Trophoblast cell (in vitro differentiated cells and primary cell): ENCODE results near the gene EXOSC3.
A peak's percentile ranks its signal among the peaks of the same experiment; 100 is the strongest.

Experiments
- DNase-seq, 2 donors: peaks; one replicate each; pipeline ENCODE4 v3.0.0-alpha.2; 2016
- H2AFZ ChIP-seq: 2 replicates; pipeline ENCODE4 v1.6.1; 2013; ENCODE audit warnings: low read length, moderate library complexity, mild to moderate bottlenecking; ENCODE audit not compliant: insufficient read depth, poor library complexity
- H2AK5ac ChIP-seq: 2 replicates; pipeline ENCODE4 v1.6.1; 2013; ENCODE audit warnings: mild to moderate bottlenecking, low read length
- H2BK120ac ChIP-seq: 2 replicates; pipeline ENCODE4 v1.6.1; 2013; ENCODE audit warnings: low read length, mild to moderate bottlenecking, moderate library complexity; ENCODE audit not compliant: insufficient read depth, poor library complexity
- H2BK12ac ChIP-seq: 2 replicates; pipeline ENCODE4 v1.6.1; 2013; ENCODE audit warnings: mild to moderate bottlenecking, low read length, moderate library complexity
- H2BK5ac ChIP-seq: 2 replicates; pipeline ENCODE4 v1.6.1; 2013; ENCODE audit warnings: low read length, low read depth, moderate library complexity, mild to moderate bottlenecking; ENCODE audit not compliant: poor library complexity
- H3K14ac ChIP-seq: 2 replicates; pipeline ENCODE4 v1.6.1; 2013; ENCODE audit warnings: mild to moderate bottlenecking, low read length
- H3K18ac ChIP-seq: 2 replicates; pipeline ENCODE4 v1.6.1; 2013; ENCODE audit warnings: mild to moderate bottlenecking, low read length
- H3K23ac ChIP-seq: 2 replicates; pipeline ENCODE4 v1.6.1; 2013; ENCODE audit warnings: low read length
- H3K27ac ChIP-seq: 2 replicates; pipeline ENCODE4 v1.5.1; 2013; ENCODE audit warnings: low read depth, mild to moderate bottlenecking, inconsistent platforms, low read length, moderate library complexity
- H3K27me3 ChIP-seq: 2 replicates; pipeline ENCODE4 v1.6.1; 2013; ENCODE audit warnings: inconsistent platforms, mild to moderate bottlenecking, low read length, moderate library complexity; ENCODE audit not compliant: insufficient read depth
- H3K36me3 ChIP-seq, 2 experiments: 1 replicate in 1 of 2; 2 replicates in 1 of 2; pipeline ENCODE4 v1.6.1; 2013; ENCODE audit warnings: low read length in 2 of 2, mild to moderate bottlenecking in 2 of 2, moderate library complexity in 1 of 2; ENCODE audit not compliant: insufficient read depth in 2 of 2, control insufficient read depth in 1 of 2
- H3K4ac ChIP-seq: 2 replicates; pipeline ENCODE4 v1.6.1; 2013; ENCODE audit warnings: low read depth, mild to moderate bottlenecking, low read length, moderate library complexity
- H3K4me1 ChIP-seq, 2 experiments: 1 replicate in 1 of 2; 2 replicates in 1 of 2; pipeline ENCODE4 v1.6.1; 2013; ENCODE audit warnings: low read length in 2 of 2, mild to moderate bottlenecking in 2 of 2, moderate library complexity in 1 of 2; ENCODE audit not compliant: insufficient read depth in 2 of 2, control insufficient read depth in 1 of 2
- H3K4me2 ChIP-seq: 2 replicates; pipeline ENCODE4 v1.6.1; 2013; ENCODE audit warnings: inconsistent platforms, mild to moderate bottlenecking, low read length, moderate library complexity
- H3K4me3 ChIP-seq: 2 replicates; pipeline ENCODE4 v1.5.1; 2013; ENCODE audit warnings: mild to moderate bottlenecking, low read depth, low read length, inconsistent platforms
- H3K79me1 ChIP-seq: one replicate; pipeline ENCODE4 v1.6.1; 2013; ENCODE audit warnings: low read length
- H3K79me2 ChIP-seq: 2 replicates; pipeline ENCODE4 v1.6.1; 2013; ENCODE audit warnings: low read length, mild to moderate bottlenecking; ENCODE audit not compliant: control insufficient read depth, insufficient read depth, poor library complexity
- H3K9ac ChIP-seq: 2 replicates; pipeline ENCODE4 v1.6.1; 2013; ENCODE audit warnings: mild to moderate bottlenecking, low read length
- H3K9me3 ChIP-seq: 2 replicates; pipeline ENCODE4 v1.6.1; 2013; ENCODE audit warnings: low read depth, mild to moderate bottlenecking, control low read depth, inconsistent platforms, low read length; ENCODE audit not compliant: insufficient read depth
- H4K12ac ChIP-seq: 2 replicates; pipeline ENCODE4 v1.6.1; 2013; ENCODE audit warnings: low read depth, mild to moderate bottlenecking, low read length, moderate library complexity
- H4K8ac ChIP-seq: 2 replicates; pipeline ENCODE4 v1.6.1; 2013; ENCODE audit warnings: low read depth, mild to moderate bottlenecking, low read length, moderate library complexity
- H4K91ac ChIP-seq: one replicate; pipeline ENCODE4 v1.6.1; 2013; ENCODE audit warnings: low read depth, mild to moderate bottlenecking, low read length, moderate library complexity
- WGBS: extraction: QIAGEN DNeasy Blood & Tissue Kit; methylation state at CpG from one replicate; pipeline ENCODE4 v1.1.7; 2013; ENCODE audit warnings: missing lambda C conversion rate; ENCODE audit not compliant: insufficient read length, insufficient coverage; ENCODE audit errors: extremely low coverage; 5-methylcytosine and 5-hydroxymethylcytosine counted together

Gene EXOSC3

DNA sequence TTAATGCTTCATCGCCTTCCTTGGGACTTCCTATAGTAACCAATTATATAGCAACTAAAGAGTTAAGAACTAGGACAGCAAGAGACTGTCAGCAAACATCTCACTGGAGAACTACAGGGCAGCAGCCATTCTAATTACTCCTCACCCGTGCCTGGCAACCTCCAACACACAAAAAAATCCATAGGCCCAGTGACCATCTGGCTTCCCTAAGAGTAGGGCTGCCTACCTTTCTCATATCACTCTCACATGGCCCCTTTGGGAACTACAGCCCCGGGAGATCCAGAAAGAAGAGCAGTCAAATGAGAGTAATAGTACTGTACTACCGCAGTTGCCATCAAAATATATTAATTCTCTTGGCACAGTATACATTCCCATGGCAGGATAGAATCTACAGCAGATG, 21.4 kb upstream of the EXOSC3 start:
- Histone ChIP-seq H3K36me3 (peaks cover 2 to 6% of the 10 kb centered on the region in 2 experiments), H3K18ac (no peak overlapping the region), H3K79me1 (peaks cover 3% of the 10 kb centered on the region), H3K14ac (no peak overlapping the region), H2AK5ac (no peak overlapping the region), H4K12ac (no peak overlapping the region), H3K4me2 (no peak overlapping the region), H4K91ac (no peak overlapping the region), H2BK120ac (no peak overlapping the region), H2AFZ (no peak overlapping the region), H2BK12ac (no peak overlapping the region), H2BK5ac (no peak overlapping the region), H3K27me3 (no peaks in the 10 kb centered on the region), H4K8ac (no peak overlapping the region), H3K4me3 (no peak overlapping the region), H3K9me3 (no peaks in the 10 kb centered on the region), H3K23ac (no peak overlapping the region), H3K4me1 (peaks cover 2 to 8% of the 10 kb centered on the region in 2 experiments), H3K27ac (no peak overlapping the region), H3K79me2 (peaks cover 4% of the 10 kb centered on the region), H3K4ac (no peak overlapping the region), H3K9ac (no peak overlapping the region)
- DNase-seq = no peak
- WGBS = no CpG with 5 or more reads among the region's 4 CpGs

DNA sequence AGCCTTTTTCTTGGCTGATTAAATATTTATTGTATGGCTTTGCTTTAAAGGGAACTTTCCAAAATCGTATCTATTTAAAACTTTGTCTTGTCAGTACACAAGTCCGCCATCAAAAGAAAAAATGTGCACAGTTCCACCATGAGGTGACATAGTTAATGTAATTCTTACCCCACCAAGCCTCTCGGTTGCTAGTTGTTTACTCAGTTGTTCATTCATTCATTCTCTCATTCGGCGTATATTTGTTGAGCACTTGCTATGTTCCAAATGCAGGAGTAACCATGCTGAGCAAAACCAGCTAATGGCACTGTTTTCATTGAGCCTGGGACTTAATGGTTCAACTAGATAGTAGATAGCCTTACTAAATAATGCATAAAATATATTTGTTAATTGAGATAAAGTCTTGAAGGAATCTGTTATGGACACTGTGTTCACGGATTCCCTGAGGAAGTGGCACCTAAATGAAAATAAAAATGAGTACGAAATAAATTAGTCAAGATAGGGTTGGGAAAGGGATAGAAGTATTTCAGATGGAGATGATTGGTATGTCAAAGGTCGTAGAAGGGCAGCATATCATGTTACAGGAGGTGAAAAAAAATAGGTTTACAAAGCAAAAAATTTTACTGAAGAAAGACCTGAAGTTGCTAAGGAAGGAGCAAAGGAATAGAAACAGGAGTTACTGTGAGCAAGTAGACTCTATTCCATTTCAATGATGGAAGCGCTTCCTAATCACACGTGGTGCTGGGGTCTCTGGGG, 17.3 kb upstream of the EXOSC3 start:
- Histone ChIP-seq H2AK5ac (no peak overlapping the region), H3K18ac (no peak overlapping the region), H4K91ac (no peak overlapping the region), H3K79me1 (peaks cover 14% of the 10 kb centered on the region), H3K9me3 (no peaks in the 10 kb centered on the region), H3K9ac (peak overlapping the region; percentile 91), H3K23ac (no peak overlapping the region), H3K79me2 (peaks cover 12% of the 10 kb centered on the region), H3K27ac (no peak overlapping the region), H3K14ac (no peak overlapping the region), H2BK5ac (no peak overlapping the region), H2BK120ac (no peak overlapping the region), H3K27me3 (no peaks in the 10 kb centered on the region), H3K36me3 (peaks cover 0 to 2% of the 10 kb centered on the region in 2 experiments), H2AFZ (no peak overlapping the region), H3K4ac (peak overlapping the region; percentile 85), H3K4me1 (peaks cover 9 to 20% of the 10 kb centered on the region in 2 experiments), H2BK12ac (no peak overlapping the region), H4K8ac (no peak overlapping the region), H3K4me3 (peak overlapping the region; percentile 96), H4K12ac (no peak overlapping the region), H3K4me2 (peak overlapping the region; percentile 80)
- no peak for DNase-seq
- 100% methylated on average over 1 of the region's 10 CpGs for WGBS

DNA sequence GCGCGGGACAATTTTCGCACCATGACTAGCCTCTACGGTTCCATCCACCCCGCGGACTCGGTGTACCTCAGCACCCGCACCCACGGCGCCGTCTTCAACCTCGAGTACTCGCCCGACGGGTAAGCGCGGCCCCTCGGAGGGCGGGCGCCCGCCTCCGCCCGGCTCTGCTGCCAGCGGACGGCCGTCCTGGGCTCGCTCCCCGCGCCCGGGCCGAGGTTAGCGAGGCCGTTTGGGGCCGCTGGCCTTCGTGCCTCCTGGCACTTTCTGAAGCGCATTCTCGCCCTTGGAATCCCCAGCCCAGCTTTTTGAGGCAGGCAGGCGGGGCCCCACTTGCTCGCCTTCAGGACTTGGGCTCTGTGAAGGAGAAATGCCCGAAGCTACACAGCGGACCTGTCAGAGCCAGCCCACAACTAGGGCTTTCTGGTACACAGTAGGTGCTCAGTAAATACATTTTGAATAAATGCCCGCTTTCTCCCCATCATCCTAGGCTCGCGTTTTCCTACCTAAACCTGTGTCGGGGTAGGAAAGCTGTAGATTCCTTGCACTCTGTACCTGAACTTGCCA, 16.5 kb upstream of the EXOSC3 start:
- peak overlapping the region; percentile 88 for H4K8ac ChIP-seq

DNA sequence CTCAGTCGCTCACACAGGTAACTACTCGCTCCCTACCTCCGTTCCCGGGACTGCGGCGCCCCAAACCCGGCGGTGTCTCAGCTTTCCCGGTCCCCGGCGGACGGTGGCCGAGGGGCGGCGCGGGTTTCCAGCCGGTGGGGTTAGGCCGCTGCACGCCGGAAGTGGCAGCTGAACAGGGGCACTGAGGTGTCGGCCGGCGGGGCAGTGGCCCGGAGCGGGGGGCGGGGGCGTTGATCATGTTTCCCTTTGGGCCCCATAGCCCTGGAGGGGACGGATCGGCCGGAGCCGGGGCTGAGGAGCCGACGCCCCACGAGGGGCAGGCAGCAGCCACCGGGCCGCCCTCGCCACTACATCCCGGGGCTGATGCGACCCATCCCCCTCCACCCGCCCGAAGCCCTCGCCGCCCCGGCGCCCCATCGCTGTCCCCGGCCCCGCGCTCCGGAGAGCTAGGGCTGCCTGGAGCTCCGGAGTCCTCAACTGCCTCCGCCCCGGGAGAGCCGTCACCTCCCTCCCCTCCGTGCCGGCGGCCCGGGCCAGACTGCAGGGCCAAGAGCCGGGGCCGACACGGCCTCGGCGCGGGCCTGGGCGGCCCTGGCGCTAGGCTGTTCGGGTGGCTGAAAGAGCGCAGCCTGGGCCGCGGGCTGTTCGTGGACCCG, 15.9 kb upstream of the EXOSC3 start, which contains the start of gene DCAF10:
Gene DCAF10, plus strand, starts transcription at position 167 of the 656 bp plus-strand sequence. Its CDS starts 70 bp downstream, at position 237.
- Histone ChIP-seq H4K12ac (peak within 1 kb of the TSS; percentile 92), H2BK12ac (peak within 1 kb of the TSS; percentile 41), H3K23ac (no peak within 1 kb of the TSS), H2AK5ac (peak within 1 kb of the TSS; percentile 33), H3K27ac (peak within 1 kb of the TSS; percentile 66), H3K4me3 (peak within 1 kb of the TSS; percentile 96), H4K8ac (peak within 1 kb of the TSS; percentile 98), H3K9me3 (no peaks in the 10 kb centered on the region), H3K4ac (peak within 1 kb of the TSS; percentile 68), H3K79me2 (peaks cover 12% of the 10 kb centered on the region), H3K79me1 (peaks cover 14% of the 10 kb centered on the region), H3K9ac (peak within 1 kb of the TSS; percentile 97), H3K4me1 (peaks cover 9 to 20% of the 10 kb centered on the region in 2 experiments), H3K36me3 (peaks cover 0 to 2% of the 10 kb centered on the region in 2 experiments), H2AFZ (peak within 1 kb of the TSS; percentile 98), H4K91ac (peak within 1 kb of the TSS; percentile 85), H3K18ac (peak within 1 kb of the TSS; percentile 95), H2BK5ac (peak within 1 kb of the TSS; percentile 45), H3K27me3 (no peaks in the 10 kb centered on the region), H2BK120ac (peak within 1 kb of the TSS; percentile 84), H3K14ac (peak within 1 kb of the TSS; percentile 97), H3K4me2 (peak within 1 kb of the TSS; percentile 80)
- WGBS = no CpG with 5 or more reads among the region's 72 CpGs
- DNase-seq = peak; percentile 40 to 72

More for the DNA sequence above, 16.5 kb upstream of the EXOSC3 start:
- H2AK5ac ChIP-seq = peak overlapping the region; percentile 33
- peak overlapping the region; percentile 42 for H2BK5ac ChIP-seq
- peak overlapping the region; percentile 66 for H3K27ac ChIP-seq
- peak overlapping the region; percentile 79 for H4K91ac ChIP-seq
- H2BK120ac ChIP-seq = peak overlapping the region; percentile 64
- peaks cover 0 to 2% of the 10 kb centered on the region in 2 experiments for H3K36me3 ChIP-seq
- H3K79me1 ChIP-seq = peaks cover 14% of the 10 kb centered on the region
- H3K4me1 ChIP-seq = peaks cover 9 to 20% of the 10 kb centered on the region in 2 experiments
- no peaks in the 10 kb centered on the region for H3K27me3 ChIP-seq
- H3K14ac ChIP-seq = peak overlapping the region; percentile 87
- DNase-seq = peak in 1 of 2 donors; percentile 35
- H3K9me3 ChIP-seq = no peaks in the 10 kb centered on the region
- WGBS = no CpG with 5 or more reads among the region's 45 CpGs
- no peak overlapping the region for H3K23ac ChIP-seq
- H3K79me2 ChIP-seq = peaks cover 12% of the 10 kb centered on the region
- H3K9ac ChIP-seq = peak overlapping the region; percentile 91
- peak overlapping the region; percentile 68 for H3K4ac ChIP-seq
- peak overlapping the region; percentile 63 for H4K12ac ChIP-seq
- H3K4me3 ChIP-seq = peak overlapping the region; percentile 96
- no peak overlapping the region for H2BK12ac ChIP-seq
- peak overlapping the region; percentile 91 for H3K18ac ChIP-seq
- H2AFZ ChIP-seq = peak overlapping the region; percentile 88
- peak overlapping the region; percentile 80 for H3K4me2 ChIP-seq
